GM23338 (cell line): Measurements from ENCODE around the gene PHKA2. TPM values are rescaled to one million over a fixed set of nuclear protein-coding genes. Genes with fewer than 3 reads are reported as not detected.
A peak's percentile ranks its signal among the peaks of the same experiment; 100 is the strongest.

Experiments used
- ATAC-seq: fragments of 200-7000 bp; cut with Tn5 transposase; 3 replicates; pipeline ENCODE4 v1.9.1; 2020
- DNase-seq: peaks from one replicate; pipeline ENCODE4 v3.0.0-alpha.2; 2015; ENCODE audit warnings: low spot score
- H2AFZ ChIP-seq: fragments of 200-600 bp; sonication (generic); 2 replicates; pipeline ENCODE4 v1.8.0; 2016; ENCODE audit warnings: antibody characterized with exemption, mild to moderate bottlenecking, moderate library complexity
- H3F3A ChIP-seq: fragments of 200-600 bp; sonication (generic); replicated peaks from 2 replicates; pipeline ENCODE4 v1.8.0; 2017; ENCODE audit warnings: antibody characterized with exemption, mixed run types, low read depth
- H3K27ac ChIP-seq: fragments of 200-600 bp; sonication (generic); 2 replicates; pipeline ENCODE4 v1.6.1; 2016; ENCODE audit warnings: low read depth
- H3K27me3 ChIP-seq: fragments of 200-600 bp; sonication (generic); 2 replicates; pipeline ENCODE4 v1.8.0; 2016; ENCODE audit warnings: mild to moderate bottlenecking, mixed run types, moderate library complexity; ENCODE audit not compliant: insufficient read depth
- H3K36me3 ChIP-seq: fragments of 200-600 bp; sonication (generic); 2 replicates; pipeline ENCODE4 v1.8.0; 2016; ENCODE audit warnings: mild to moderate bottlenecking; ENCODE audit not compliant: insufficient read depth
- H3K4me1 ChIP-seq: fragments of 200-600 bp; sonication (generic); 2 replicates; pipeline ENCODE4 v1.8.0; 2016; ENCODE audit warnings: mild to moderate bottlenecking, moderate library complexity; ENCODE audit not compliant: insufficient read depth
- H3K4me2 ChIP-seq: fragments of 200-600 bp; sonication (generic); 2 replicates; pipeline ENCODE4 v1.7.1; 2017; ENCODE audit warnings: mixed run types
- H3K4me3 ChIP-seq: fragments of 200-600 bp; sonication (generic); 2 replicates; pipeline ENCODE4 v1.6.1; 2016; ENCODE audit warnings: mixed run types
- H3K79me2 ChIP-seq: fragments of 200-600 bp; sonication (generic); replicated peaks from 2 replicates; pipeline ENCODE4 v1.8.0; 2017; ENCODE audit warnings: mild to moderate bottlenecking; ENCODE audit not compliant: insufficient read depth
- H3K9me2 ChIP-seq: fragments of 200-600 bp; sonication (generic); 2 replicates; pipeline ENCODE4 v1.8.0; 2017; ENCODE audit not compliant: insufficient read depth
- H4K20me1 ChIP-seq: fragments of 200-600 bp; sonication (generic); replicated peaks from 2 replicates; pipeline ENCODE4 v1.8.0; 2017; ENCODE audit warnings: mild to moderate bottlenecking; ENCODE audit not compliant: insufficient read depth
- H3K27ac Mint-ChIP-seq: 2 replicates; pipeline ENCODE4 v1.8.0; 2020; ENCODE audit warnings: inconsistent platforms, mild to moderate bottlenecking, moderate library complexity, mixed read lengths
- H3K27me3 Mint-ChIP-seq: 3 replicates; pipeline ENCODE4 v1.8.0; 2022; ENCODE audit warnings: low read depth, mild to moderate bottlenecking, moderate library complexity, mixed read lengths, inconsistent platforms; ENCODE audit not compliant: insufficient read depth, poor library complexity
- H3K36me3 Mint-ChIP-seq: 3 replicates; pipeline ENCODE4 v1.8.0; 2021; ENCODE audit warnings: low read depth, mild to moderate bottlenecking, inconsistent platforms, moderate library complexity, mixed read lengths
- H3K4me1 Mint-ChIP-seq: 3 replicates; pipeline ENCODE4 v1.8.0; 2020; ENCODE audit warnings: mild to moderate bottlenecking, inconsistent platforms, mixed read lengths
- H3K4me3 Mint-ChIP-seq: 3 replicates; pipeline ENCODE4 v1.8.0; 2021; ENCODE audit warnings: moderate library complexity, mild to moderate bottlenecking, inconsistent platforms, mixed read lengths
- H3K9me3 Mint-ChIP-seq: 3 replicates; pipeline ENCODE4 v1.8.0; 2020; ENCODE audit warnings: moderate library complexity, mild to moderate bottlenecking, inconsistent platforms, mixed read lengths
- EZH2 ChIP-seq: fragments of 200-600 bp; sonication (generic); IDR thresholded peaks from one replicate; pipeline ENCODE4 v1.8.0; 2017; ENCODE audit warnings: antibody characterized with exemption, mild to moderate bottlenecking, low read depth; ENCODE audit not compliant: unreplicated experiment
- EZH2phosphoT487 ChIP-seq: fragments of 200-600 bp; sonication (generic); IDR thresholded peaks from one replicate; pipeline ENCODE4 v1.8.1; 2018; ENCODE audit warnings: antibody characterized with exemption; ENCODE audit not compliant: unreplicated experiment
- JUNB ChIP-seq: IDR thresholded peaks from one replicate; pipeline ENCODE4 v1.6.1; 2016; ENCODE audit warnings: antibody characterized with exemption; ENCODE audit not compliant: unreplicated experiment
- POLR2AphosphoS5 ChIP-seq: IDR thresholded peaks from 2 replicates; pipeline ENCODE4 v1.6.1; 2016; ENCODE audit warnings: antibody characterized with exemption, low read depth
- STAT1 ChIP-seq: IDR thresholded peaks from one replicate; pipeline ENCODE4 v1.6.1; 2016; ENCODE audit warnings: antibody characterized with exemption; ENCODE audit not compliant: unreplicated experiment
- ZNF331 ChIP-seq: fragments of 250-450 bp; sonication (Bioruptor Pico); IDR thresholded peaks from 2 replicates; pipeline ENCODE4 v1.5.0; 2020; ENCODE audit warnings: low read depth, mild to moderate bottlenecking, moderate library complexity
- polyA plus RNA-seq: library from polyadenylated mRNA; unstranded; fragments of >200 nt; fragmentation: Nextera tagmentation; extraction: Ambion mirVana; gene quantifications from 2 replicates; pipeline ENCODE4 v1.2.1, GENCODE V29; 2016
- total RNA-seq: library from RNA; depleted of rRNA; stranded (reverse); fragments of >200 nt; shearing (Covaris generic); gene quantifications from 2 replicates; pipeline ENCODE4 v1.2.3, GENCODE V29; 2014
- TF ChIP-seq, protein P1 (sequence below), 2 experiments: fragments of 200-600 bp in 1 of 2; sonication (generic) in 1 of 2; conservative IDR thresholded peaks; 2 replicates each; pipeline versions ENCODE4 v1.5.1 to v1.6.1; 2016 to 2017; ENCODE audit warnings: antibody characterized with exemption in 2 of 2, low read depth in 2 of 2, mild to moderate bottlenecking in 2 of 2, moderate library complexity in 1 of 2
- TF ChIP-seq, protein P2 (sequence below): IDR thresholded peaks from 2 replicates; pipeline ENCODE4 v1.6.1; 2016; ENCODE audit warnings: antibody characterized with exemption
- TF ChIP-seq, protein P3 (sequence below): IDR thresholded peaks from one replicate; pipeline ENCODE4 v1.6.1; 2018; ENCODE audit warnings: antibody characterized with exemption; ENCODE audit not compliant: unreplicated experiment

Gene PHKA2
- total and polyA plus RNA-seq, 2 experiments from 2014 or later, result 8.0 to 23.9 TPM

DNA sequence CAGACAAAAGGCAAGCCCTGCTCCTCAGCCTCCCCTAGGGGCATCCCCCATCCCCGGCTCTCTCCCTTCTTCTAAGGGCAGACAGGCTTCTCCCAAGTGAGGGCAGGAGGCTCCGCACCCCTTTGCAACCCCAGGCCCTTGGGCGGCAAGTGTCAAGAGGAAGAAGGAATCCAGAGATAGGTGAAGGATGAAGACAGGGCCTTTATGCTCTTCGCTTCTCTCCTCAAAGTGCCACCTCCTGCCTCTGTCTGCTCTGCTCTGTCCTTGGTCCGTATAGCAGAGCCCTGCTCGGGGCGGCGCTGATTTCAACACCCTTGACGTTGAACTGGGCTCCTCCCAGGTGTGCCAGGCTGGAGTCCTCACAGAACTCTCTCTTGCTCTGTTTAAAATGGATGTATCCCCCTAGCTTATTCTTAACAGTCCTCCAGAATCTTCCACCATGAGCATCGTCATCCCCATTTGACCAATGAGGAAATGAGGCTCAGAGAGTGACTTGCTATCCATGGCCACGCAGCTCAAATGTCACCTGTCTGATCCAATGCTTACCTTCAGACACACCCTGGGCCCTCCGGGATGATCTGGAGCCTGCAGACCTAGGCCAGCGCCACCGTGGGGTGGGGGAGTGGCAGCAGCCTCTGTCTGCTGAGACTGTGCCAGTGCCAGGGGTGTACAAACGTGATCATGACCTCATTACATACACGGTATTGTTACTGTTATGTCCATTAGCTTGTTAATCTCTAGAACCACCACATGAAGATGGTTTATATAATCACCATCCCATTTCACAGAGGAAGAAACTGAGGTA is 99.8 kb downstream of the PHKA2 start:
- Histone ChIP-seq H3K27ac (no peak overlapping the region), H3F3A (no peaks in the 10 kb centered on the region), H4K20me1 (no peaks in the 10 kb centered on the region), H3K36me3 (no peaks in the 10 kb centered on the region), H3K79me2 (no peaks in the 10 kb centered on the region), H3K4me1 (no peaks in the 10 kb centered on the region), H3K4me2 (no peak overlapping the region), H3K9me2 (no peaks in the 10 kb centered on the region), H2AFZ (no peak overlapping the region), H3K27me3 (no peaks in the 10 kb centered on the region), H3K4me3 (no peak overlapping the region)
- Mint-ChIP-seq H3K9me3 (no peaks in the 10 kb centered on the region; the same call in none of the 3 replicates), H3K4me1 (peaks cover 23% of the 10 kb centered on the region), H3K27ac (no peak overlapping the region), H3K4me3 (no peak overlapping the region), H3K27me3 (peaks cover 17% of the 10 kb centered on the region), H3K36me3 (no peaks in the 10 kb centered on the region)
- ATAC-seq (no peak), DNase-seq (no peak)
- TF ChIP-seq, protein P1, sequence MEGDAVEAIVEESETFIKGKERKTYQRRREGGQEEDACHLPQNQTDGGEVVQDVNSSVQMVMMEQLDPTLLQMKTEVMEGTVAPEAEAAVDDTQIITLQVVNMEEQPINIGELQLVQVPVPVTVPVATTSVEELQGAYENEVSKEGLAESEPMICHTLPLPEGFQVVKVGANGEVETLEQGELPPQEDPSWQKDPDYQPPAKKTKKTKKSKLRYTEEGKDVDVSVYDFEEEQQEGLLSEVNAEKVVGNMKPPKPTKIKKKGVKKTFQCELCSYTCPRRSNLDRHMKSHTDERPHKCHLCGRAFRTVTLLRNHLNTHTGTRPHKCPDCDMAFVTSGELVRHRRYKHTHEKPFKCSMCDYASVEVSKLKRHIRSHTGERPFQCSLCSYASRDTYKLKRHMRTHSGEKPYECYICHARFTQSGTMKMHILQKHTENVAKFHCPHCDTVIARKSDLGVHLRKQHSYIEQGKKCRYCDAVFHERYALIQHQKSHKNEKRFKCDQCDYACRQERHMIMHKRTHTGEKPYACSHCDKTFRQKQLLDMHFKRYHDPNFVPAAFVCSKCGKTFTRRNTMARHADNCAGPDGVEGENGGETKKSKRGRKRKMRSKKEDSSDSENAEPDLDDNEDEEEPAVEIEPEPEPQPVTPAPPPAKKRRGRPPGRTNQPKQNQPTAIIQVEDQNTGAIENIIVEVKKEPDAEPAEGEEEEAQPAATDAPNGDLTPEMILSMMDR (conservative IDR thresholded peaks at IDR 0.05; ENCODE audit: low read depth in 2 of 2), result 0 out of 4 replicates have a peak, but pooled peaks of 1 of the 2 experiments have one; percentile 1
- TF ChIP-seq JUNB (no peak), ZNF331 (CRISPR knock-in tag) (no peak), POLR2AphosphoS5 (no peak), EZH2 (no peak), STAT1 (no peak), EZH2phosphoT487 (no peak)
- TF ChIP-seq, protein P2, sequence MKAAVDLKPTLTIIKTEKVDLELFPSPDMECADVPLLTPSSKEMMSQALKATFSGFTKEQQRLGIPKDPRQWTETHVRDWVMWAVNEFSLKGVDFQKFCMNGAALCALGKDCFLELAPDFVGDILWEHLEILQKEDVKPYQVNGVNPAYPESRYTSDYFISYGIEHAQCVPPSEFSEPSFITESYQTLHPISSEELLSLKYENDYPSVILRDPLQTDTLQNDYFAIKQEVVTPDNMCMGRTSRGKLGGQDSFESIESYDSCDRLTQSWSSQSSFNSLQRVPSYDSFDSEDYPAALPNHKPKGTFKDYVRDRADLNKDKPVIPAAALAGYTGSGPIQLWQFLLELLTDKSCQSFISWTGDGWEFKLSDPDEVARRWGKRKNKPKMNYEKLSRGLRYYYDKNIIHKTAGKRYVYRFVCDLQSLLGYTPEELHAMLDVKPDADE, result no peak
- TF ChIP-seq, protein P3, sequence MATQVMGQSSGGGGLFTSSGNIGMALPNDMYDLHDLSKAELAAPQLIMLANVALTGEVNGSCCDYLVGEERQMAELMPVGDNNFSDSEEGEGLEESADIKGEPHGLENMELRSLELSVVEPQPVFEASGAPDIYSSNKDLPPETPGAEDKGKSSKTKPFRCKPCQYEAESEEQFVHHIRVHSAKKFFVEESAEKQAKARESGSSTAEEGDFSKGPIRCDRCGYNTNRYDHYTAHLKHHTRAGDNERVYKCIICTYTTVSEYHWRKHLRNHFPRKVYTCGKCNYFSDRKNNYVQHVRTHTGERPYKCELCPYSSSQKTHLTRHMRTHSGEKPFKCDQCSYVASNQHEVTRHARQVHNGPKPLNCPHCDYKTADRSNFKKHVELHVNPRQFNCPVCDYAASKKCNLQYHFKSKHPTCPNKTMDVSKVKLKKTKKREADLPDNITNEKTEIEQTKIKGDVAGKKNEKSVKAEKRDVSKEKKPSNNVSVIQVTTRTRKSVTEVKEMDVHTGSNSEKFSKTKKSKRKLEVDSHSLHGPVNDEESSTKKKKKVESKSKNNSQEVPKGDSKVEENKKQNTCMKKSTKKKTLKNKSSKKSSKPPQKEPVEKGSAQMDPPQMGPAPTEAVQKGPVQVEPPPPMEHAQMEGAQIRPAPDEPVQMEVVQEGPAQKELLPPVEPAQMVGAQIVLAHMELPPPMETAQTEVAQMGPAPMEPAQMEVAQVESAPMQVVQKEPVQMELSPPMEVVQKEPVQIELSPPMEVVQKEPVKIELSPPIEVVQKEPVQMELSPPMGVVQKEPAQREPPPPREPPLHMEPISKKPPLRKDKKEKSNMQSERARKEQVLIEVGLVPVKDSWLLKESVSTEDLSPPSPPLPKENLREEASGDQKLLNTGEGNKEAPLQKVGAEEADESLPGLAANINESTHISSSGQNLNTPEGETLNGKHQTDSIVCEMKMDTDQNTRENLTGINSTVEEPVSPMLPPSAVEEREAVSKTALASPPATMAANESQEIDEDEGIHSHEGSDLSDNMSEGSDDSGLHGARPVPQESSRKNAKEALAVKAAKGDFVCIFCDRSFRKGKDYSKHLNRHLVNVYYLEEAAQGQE, result no peak
